ENCODE results near the gene PRKAR1B.

- TF ChIP-seq CTCF (IDR thresholded peaks at IDR 0.05; ENCODE audit: insufficient read depth, low read depth, low read length) (no peak), EZH2 (IDR thresholded peaks at IDR 0.05; ENCODE audit: insufficient read depth, low read length) (no peak)
These were observed 132.7 kb downstream of the PRKAR1B start for GRCh38 chr7:594212-594913.

All from astrocyte (in vitro differentiated cells and primary cell).